Caco-2 (cell line): ENCODE data around the gene GPC6. TPM values are rescaled to one million over a fixed set of nuclear protein-coding genes. Genes with fewer than 3 reads are reported as not detected.

Experiments used
- BruUV-seq: library from RNA; stranded (reverse); fragments of 400-500 nt; replicated peaks from 2 replicates; lab custom pipeline; 2021; lab: Mats Ljungman, UMichigan
- CTCF ChIA-PET: fragments of 300-600 bp; sonication (Branson Sonifier 250); formaldehyde crosslinking; loops from one replicate; lab custom pipeline; 2022; ENCODE audit warnings: antibody characterized with exemption; lab: Charles Lee
- POLR2A ChIA-PET: fragments of 300-600 bp; sonication (Branson Sonifier 250); formaldehyde crosslinking; loops from one replicate; lab custom pipeline; 2022; ENCODE audit warnings: antibody characterized with exemption; lab: Charles Lee
- DNase-seq, 2 experiments: peaks; one replicate each; pipeline versions ENCODE4 v3.0.0 to v3.0.0-alpha.2; 2020 to 2022
- H3K27me3 ChIP-seq: replicated peaks from 2 replicates; pipeline ENCODE4 v1.6.0; 2011; ENCODE audit warnings: low read length; ENCODE audit not compliant: control insufficient read depth, insufficient read depth
- H3K36me3 ChIP-seq: 2 replicates; pipeline ENCODE4 v1.5.1; 2011; ENCODE audit warnings: low read length; ENCODE audit not compliant: control insufficient read depth, insufficient read depth
- H3K4me1 ChIP-seq: fragments of 250-450 bp; sonication (Bioruptor Pico); 2 replicates; pipeline ENCODE4 v1.5.1; 2020; ENCODE audit warnings: mild to moderate bottlenecking
- H3K4me3 ChIP-seq: 2 replicates; pipeline ENCODE4 v1.5.1; 2011; ENCODE audit warnings: low read depth, mild to moderate bottlenecking, control low read depth, low read length
- H3K9me3 ChIP-seq: fragments of 250-450 bp; sonication (Bioruptor Pico); 2 replicates; pipeline ENCODE4 v1.5.1; 2020; ENCODE audit warnings: mild to moderate bottlenecking, moderate library complexity
- H3K27ac Mint-ChIP-seq: one replicate; pipeline ENCODE4 v1.8.0; 2022; ENCODE audit warnings: mixed read lengths; ENCODE audit not compliant: unreplicated experiment
- H3K27me3 Mint-ChIP-seq: one replicate; pipeline ENCODE4 v1.8.0; 2022; ENCODE audit warnings: mixed read lengths; ENCODE audit not compliant: insufficient read depth, unreplicated experiment
- H3K36me3 Mint-ChIP-seq: one replicate; pipeline ENCODE4 v1.8.0; 2022; ENCODE audit warnings: mild to moderate bottlenecking, mixed read lengths; ENCODE audit not compliant: insufficient read depth, unreplicated experiment
- H3K4me1 Mint-ChIP-seq: one replicate; pipeline ENCODE4 v1.8.0; 2022; ENCODE audit warnings: low read depth, mixed read lengths; ENCODE audit not compliant: unreplicated experiment
- H3K4me3 Mint-ChIP-seq: one replicate; pipeline ENCODE4 v1.8.0; 2022; ENCODE audit warnings: mild to moderate bottlenecking, moderate library complexity, mixed read lengths; ENCODE audit not compliant: unreplicated experiment
- H3K9me3 Mint-ChIP-seq: one replicate; pipeline ENCODE4 v1.8.0; 2022; ENCODE audit warnings: mixed read lengths; ENCODE audit not compliant: unreplicated experiment
- CTCF ChIP-seq, 2 experiments: fragments of 200-600 bp in 1 of 2; IDR thresholded peaks; 1 replicate in 1 of 2; 2 replicates in 1 of 2; pipeline versions ENCODE4 v1.5.1 to v1.8.0; 2011 to 2022; ENCODE audit warnings: antibody characterized with exemption in 1 of 2, control low read depth in 1 of 2, inconsistent platforms in 1 of 2, low read depth in 1 of 2, low read length in 1 of 2, mild to moderate bottlenecking in 1 of 2, moderate library complexity in 1 of 2; ENCODE audit not compliant: insufficient read depth in 1 of 2, severe bottlenecking in 1 of 2, unreplicated experiment in 1 of 2
- intact Hi-C: fragments of 100-400 bp; cut with micrococcal nuclease; formaldehyde crosslinking; loops from one replicate; pipeline ENCODE4 v1.10.0; 2022; ENCODE audit not compliant: unreplicated experiment
- total RNA-seq: library from RNA; stranded (reverse); gene quantifications from 2 replicates; pipeline ENCODE4 v1.2.3, GENCODE V29; 2022

GPC6 gene
- total RNA-seq, 1 experiment from 2014 or later, result 0.16 TPM

GRCh38 chr13:94246495-94246894 lies 1019.9 kb downstream of the GPC6 start:
- H3K4me1 ChIP-seq, result no peaks in the 10 kb centered on the region
- intact Hi-C loops, result no loop called here
- ChIA-PET POLR2A (no interaction called here), CTCF (no interaction called here)
- Mint-ChIP-seq H3K27ac (no peak overlapping the region), H3K27me3 (peaks cover 2% of the 10 kb centered on the region), H3K36me3 (no peaks in the 10 kb centered on the region), H3K4me3 (no peak overlapping the region), H3K9me3 (no peaks in the 10 kb centered on the region), H3K4me1 (no peaks in the 10 kb centered on the region)
- no peak overlapping the region for H3K4me3 ChIP-seq
- no peak for TF ChIP-seq CTCF (IDR thresholded peaks at IDR 0.05; ENCODE audit: insufficient read depth in 1 of 2, low read depth in 1 of 2, low read length in 1 of 2, severe bottlenecking in 1 of 2, unreplicated experiment in 1 of 2)
- DNase-seq, result no peak
- H3K27me3 ChIP-seq, result no peaks in the 10 kb centered on the region
- H3K9me3 ChIP-seq, result peaks cover 4% of the 10 kb centered on the region; the same call in 1 of the 2 replicates
- H3K36me3 ChIP-seq, result no peaks in the 10 kb centered on the region
- BruUV-seq, result no TSS peak

GRCh38 chr13:94247890-94248289 lies 1021.3 kb downstream of the GPC6 start:
- TF ChIP-seq CTCF (IDR thresholded peaks at IDR 0.05; ENCODE audit: insufficient read depth in 1 of 2, low read depth in 1 of 2, low read length in 1 of 2, severe bottlenecking in 1 of 2, unreplicated experiment in 1 of 2), result no peak
- no peak overlapping the region for H3K27ac Mint-ChIP-seq
- DNase-seq, result no peak
- H3K36me3 Mint-ChIP-seq, result no peaks in the 10 kb centered on the region
- H3K4me1 ChIP-seq, result no peaks in the 10 kb centered on the region
- BruUV-seq, result no TSS peak
- no peak overlapping the region for H3K4me3 Mint-ChIP-seq
- no peak overlapping the region for H3K4me3 ChIP-seq
- peaks cover 4% of the 10 kb centered on the region; the same call in 1 of the 2 replicates for H3K9me3 ChIP-seq
- intact Hi-C loops, result no loop called here
- H3K36me3 ChIP-seq, result no peaks in the 10 kb centered on the region
- no peaks in the 10 kb centered on the region for H3K9me3 Mint-ChIP-seq
- peaks cover 6% of the 10 kb centered on the region for H3K27me3 Mint-ChIP-seq
- CTCF ChIA-PET, result no interaction called here
- H3K4me1 Mint-ChIP-seq, result no peaks in the 10 kb centered on the region
- POLR2A ChIA-PET, result no interaction called here
- H3K27me3 ChIP-seq, result no peaks in the 10 kb centered on the region

GRCh38 chr13:94248454-94249228 lies 1022.0 kb downstream of the GPC6 start:
- ChIA-PET POLR2A (no interaction called here), CTCF (no interaction called here)
- H3K27ac Mint-ChIP-seq, result no peak overlapping the region
- DNase-seq, result no peak
- H3K36me3 Mint-ChIP-seq, result no peaks in the 10 kb centered on the region
- H3K27me3 Mint-ChIP-seq, result peaks cover 6% of the 10 kb centered on the region
- Histone ChIP-seq H3K9me3 (peaks cover 4% of the 10 kb centered on the region; the same call in 1 of the 2 replicates), H3K4me3 (no peak overlapping the region), H3K27me3 (no peaks in the 10 kb centered on the region), H3K4me1 (no peaks in the 10 kb centered on the region), H3K36me3 (no peaks in the 10 kb centered on the region)
- H3K4me1 Mint-ChIP-seq, result no peaks in the 10 kb centered on the region
- no peak overlapping the region for H3K4me3 Mint-ChIP-seq
- no peaks in the 10 kb centered on the region for H3K9me3 Mint-ChIP-seq
- no peak for TF ChIP-seq CTCF (IDR thresholded peaks at IDR 0.05; ENCODE audit: insufficient read depth in 1 of 2, low read depth in 1 of 2, low read length in 1 of 2, severe bottlenecking in 1 of 2, unreplicated experiment in 1 of 2)
- intact Hi-C loops, result no loop called here
- no TSS peak for BruUV-seq
